Measurements from ENCODE around the gene PDSS1.

The PDSS1 gene

DNA sequence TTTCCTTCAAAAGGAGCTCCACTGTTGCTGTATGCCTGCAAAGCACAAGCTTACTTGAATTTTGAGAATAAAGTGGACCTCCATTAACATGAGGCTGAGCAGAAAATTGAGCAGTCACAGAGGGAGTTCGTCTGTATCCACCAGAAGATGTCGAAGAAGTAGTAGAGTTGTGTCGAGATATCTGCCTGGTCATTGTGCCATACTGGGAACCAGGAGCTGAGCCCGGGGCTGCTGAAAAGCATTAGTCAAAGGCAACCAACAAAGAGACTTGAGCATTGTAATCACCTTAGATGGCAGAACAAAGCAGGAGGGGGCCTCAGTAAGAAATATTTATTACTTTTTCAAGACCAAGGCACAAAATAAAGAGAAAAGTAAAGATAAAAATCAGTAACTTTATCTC, 61.5 kb downstream of the PDSS1 start:
- no peak for DNase-seq (ENCODE audit: low read depth)
- TF ChIP-seq, protein P1, sequence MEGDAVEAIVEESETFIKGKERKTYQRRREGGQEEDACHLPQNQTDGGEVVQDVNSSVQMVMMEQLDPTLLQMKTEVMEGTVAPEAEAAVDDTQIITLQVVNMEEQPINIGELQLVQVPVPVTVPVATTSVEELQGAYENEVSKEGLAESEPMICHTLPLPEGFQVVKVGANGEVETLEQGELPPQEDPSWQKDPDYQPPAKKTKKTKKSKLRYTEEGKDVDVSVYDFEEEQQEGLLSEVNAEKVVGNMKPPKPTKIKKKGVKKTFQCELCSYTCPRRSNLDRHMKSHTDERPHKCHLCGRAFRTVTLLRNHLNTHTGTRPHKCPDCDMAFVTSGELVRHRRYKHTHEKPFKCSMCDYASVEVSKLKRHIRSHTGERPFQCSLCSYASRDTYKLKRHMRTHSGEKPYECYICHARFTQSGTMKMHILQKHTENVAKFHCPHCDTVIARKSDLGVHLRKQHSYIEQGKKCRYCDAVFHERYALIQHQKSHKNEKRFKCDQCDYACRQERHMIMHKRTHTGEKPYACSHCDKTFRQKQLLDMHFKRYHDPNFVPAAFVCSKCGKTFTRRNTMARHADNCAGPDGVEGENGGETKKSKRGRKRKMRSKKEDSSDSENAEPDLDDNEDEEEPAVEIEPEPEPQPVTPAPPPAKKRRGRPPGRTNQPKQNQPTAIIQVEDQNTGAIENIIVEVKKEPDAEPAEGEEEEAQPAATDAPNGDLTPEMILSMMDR (IDR thresholded peaks at IDR 0.05; ENCODE audit: control insufficient read depth, extremely low read depth, insufficient read depth): no peak

DNA sequence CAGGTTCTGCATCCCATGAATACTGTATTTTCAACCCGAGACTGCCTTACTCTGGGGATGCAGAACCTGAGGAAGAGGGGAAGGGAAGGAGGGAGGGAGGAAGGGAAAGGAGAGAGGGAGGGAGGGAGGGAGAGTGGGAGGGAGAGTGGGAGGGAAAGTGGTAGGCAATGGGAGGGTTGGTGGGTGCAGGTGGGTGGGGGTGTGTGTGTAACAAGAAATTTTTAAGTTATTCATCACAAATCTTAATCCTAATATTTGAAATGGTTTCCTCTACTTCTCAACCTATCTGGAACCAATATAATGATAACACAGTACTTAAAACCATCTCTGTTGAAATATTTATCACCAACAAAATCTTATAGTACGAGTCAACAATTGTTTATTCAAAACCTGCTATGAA, 68.0 kb downstream of the PDSS1 start:
- DNase-seq (ENCODE audit: low read depth): no peak
- TF ChIP-seq, protein P1 (IDR thresholded peaks at IDR 0.05; ENCODE audit: control insufficient read depth, extremely low read depth, insufficient read depth): no peak
- no peak overlapping the region for H3K4me3 ChIP-seq (ENCODE audit: low read depth, low read length)

More for the DNA sequence above, 61.5 kb downstream of the PDSS1 start:
- H3K4me3 ChIP-seq (ENCODE audit: low read depth, low read length): no peak overlapping the region

DNA sequence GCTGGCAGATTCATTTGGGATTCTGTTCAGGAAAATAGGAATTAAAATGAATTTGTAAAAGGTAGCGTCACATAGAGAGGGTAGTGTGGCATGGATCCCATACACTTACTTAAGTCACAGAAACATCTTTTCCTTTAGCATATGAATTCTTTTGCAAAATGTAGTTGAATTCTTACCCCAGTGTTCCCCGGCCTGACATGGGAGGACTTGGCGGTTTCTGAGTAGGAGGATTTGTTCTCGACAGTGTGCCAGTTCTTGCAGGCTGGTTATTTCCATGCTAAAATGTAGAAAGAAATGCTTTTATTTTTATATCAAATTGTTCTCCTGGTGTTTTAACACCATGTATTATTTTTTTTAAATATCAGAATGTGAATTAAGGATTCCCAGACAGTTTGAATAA, 72.6 kb downstream of the PDSS1 start:
- TF ChIP-seq, protein P1 (IDR thresholded peaks at IDR 0.05; ENCODE audit: control insufficient read depth, extremely low read depth, insufficient read depth): no peak
- no peak for DNase-seq (ENCODE audit: low read depth)
- H3K4me3 ChIP-seq (ENCODE audit: low read depth, low read length): no peak overlapping the region

DNA sequence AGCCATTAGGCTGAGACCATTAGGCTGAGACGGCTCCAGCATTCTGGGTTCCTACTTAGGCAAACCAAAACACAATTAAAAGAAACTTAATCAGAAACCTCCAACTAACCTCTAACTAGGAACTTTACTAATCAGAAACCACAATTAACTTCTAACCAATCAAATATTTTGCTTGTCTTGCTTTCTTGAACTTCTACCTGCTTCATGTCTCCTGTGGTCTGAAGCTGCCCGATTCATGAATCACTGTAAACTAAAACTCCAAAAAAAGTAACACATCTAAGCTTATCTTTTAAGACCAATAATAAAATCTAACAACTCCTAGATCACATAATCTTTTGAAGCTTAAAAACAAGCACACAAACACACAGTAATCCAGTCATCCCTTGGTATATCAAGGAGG, 76.1 kb downstream of the PDSS1 start:
- no peak for DNase-seq (ENCODE audit: low read depth)
- H3K4me3 ChIP-seq (ENCODE audit: low read depth, low read length): no peak overlapping the region
- TF ChIP-seq, protein P1 (IDR thresholded peaks at IDR 0.05; ENCODE audit: control insufficient read depth, extremely low read depth, insufficient read depth): no peak

DNA sequence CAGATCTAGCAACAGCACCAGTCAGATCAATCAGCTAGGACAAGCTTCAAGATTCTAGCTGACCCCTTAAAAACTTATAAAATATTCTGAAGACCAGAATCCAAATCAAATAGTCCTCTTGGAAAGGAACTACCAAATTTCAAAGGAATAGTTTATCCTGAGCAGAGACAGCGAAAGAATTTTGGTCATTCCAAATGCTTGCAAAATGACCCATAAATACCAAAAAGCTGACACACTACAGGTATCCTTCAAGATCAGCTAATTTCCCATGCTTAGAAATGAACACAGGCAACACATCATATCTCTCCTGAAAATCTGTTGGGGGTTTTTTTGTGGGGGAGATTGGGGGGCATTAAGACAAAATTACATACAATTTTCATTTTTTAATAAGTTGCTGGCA, 78.8 kb downstream of the PDSS1 start:
- no peak for DNase-seq (ENCODE audit: low read depth)
- TF ChIP-seq, protein P1 (IDR thresholded peaks at IDR 0.05; ENCODE audit: control insufficient read depth, extremely low read depth, insufficient read depth): no peak
- H3K4me3 ChIP-seq (ENCODE audit: low read depth, low read length): no peak overlapping the region

DNA sequence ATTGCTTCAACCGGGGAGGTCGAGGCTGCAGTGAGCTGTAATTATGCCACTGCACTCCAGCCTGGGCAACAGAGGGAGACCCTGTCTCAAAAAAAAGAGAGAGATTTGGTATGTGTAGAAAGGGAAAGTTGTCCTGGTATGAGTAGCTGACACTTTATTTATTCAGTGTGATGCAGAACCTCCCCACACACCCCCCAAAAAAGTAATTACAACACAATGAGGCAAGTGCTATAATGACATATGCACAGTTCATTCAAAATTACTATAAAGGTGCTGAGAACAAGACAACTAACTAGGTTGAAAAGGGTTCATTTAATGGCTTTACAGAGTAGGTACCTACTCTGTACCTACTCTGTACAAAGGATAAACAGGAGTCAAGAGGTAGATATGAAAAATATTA, 80.2 kb downstream of the PDSS1 start:
- no peak overlapping the region for H3K4me3 ChIP-seq (ENCODE audit: low read depth, low read length)
- TF ChIP-seq, protein P1 (IDR thresholded peaks at IDR 0.05; ENCODE audit: control insufficient read depth, extremely low read depth, insufficient read depth): no peak
- no peak for DNase-seq (ENCODE audit: low read depth)

DNA sequence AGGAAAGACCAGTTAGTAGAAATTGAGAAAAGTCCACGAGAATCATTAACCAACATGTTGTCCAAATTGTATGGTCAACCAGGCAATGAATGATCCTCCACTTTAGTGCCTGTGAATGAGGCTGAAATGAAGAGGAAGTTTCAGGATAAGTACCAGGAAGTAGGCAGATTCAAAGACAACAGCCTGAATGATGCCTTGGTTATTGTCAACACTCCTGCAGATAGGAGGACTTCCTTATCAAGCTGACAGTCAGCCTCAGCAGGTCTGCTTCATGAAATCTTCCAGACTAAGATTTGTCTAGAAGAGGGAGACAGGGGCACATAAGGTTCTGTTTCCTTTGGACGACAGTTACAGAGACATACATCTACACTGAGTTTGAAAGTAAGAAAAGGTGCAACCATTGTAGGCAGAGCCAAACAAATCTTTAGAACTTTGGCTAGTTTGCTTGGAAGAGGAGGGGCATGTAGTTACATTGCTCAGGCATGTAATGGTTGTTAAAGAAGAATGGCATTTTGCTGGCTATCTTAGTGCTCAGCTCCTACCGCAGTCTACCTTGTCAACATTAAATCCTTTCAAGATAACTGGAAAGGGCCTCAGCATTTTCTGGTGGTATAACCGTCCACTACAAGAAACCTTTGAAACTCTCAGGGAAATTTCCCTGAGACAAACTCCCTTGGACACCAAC, 81.8 kb downstream of the PDSS1 start:
- no peak for DNase-seq (ENCODE audit: low read depth)
- H3K4me3 ChIP-seq (ENCODE audit: low read depth, low read length): no peak overlapping the region
- TF ChIP-seq, protein P1 (IDR thresholded peaks at IDR 0.05; ENCODE audit: control insufficient read depth, extremely low read depth, insufficient read depth): no peak
